H1 (cell line): ENCODE measurements around the gene WNT2. TPM values are rescaled to one million over a fixed set of nuclear protein-coding genes. Genes with fewer than 3 reads are reported as not detected.

Source experiments
- CTCF ChIA-PET: fragments of 300-600 bp; sonication (Branson Sonifier 250); formaldehyde crosslinking; loops from one replicate; lab custom pipeline; 2021; ENCODE audit not compliant: partially characterized antibody; lab: Charles Lee
- POLR2A ChIA-PET: fragments of 300-600 bp; sonication (Branson Sonifier 250); formaldehyde crosslinking; loops from one replicate; lab custom pipeline; 2021; ENCODE audit warnings: inconsistent platforms; ENCODE audit not compliant: partially characterized antibody; lab: Charles Lee
- DNase-seq, 2 experiments: peaks; one replicate each; pipeline versions ENCODE4 v3.0.0 to v3.0.0-alpha.2; 2010 to 2022; ENCODE audit warnings: low spot score in 2 of 2, low read depth in 1 of 2, mixed read lengths in 1 of 2
- FAIRE-seq: peaks from 2 replicates; lab custom pipeline; 2011; peaks lifted over from hg19 to GRCh38; lab: Jason Lieb, UNC
- H2AFZ ChIP-seq: 2 replicates; pipeline ENCODE4 v1.8.1; 2012; ENCODE audit warnings: low read length, inconsistent platforms
- H2AK5ac ChIP-seq: 2 replicates; pipeline ENCODE4 v1.6.1; 2013; ENCODE audit warnings: low read depth, low read length
- H2BK120ac ChIP-seq: replicated peaks from 2 replicates; pipeline ENCODE3; 2013; ENCODE audit warnings: low read depth, low read length, inconsistent platforms
- H2BK12ac ChIP-seq: 2 replicates; pipeline ENCODE4 v1.6.1; 2013; ENCODE audit warnings: low read depth, low read length
- H2BK15ac ChIP-seq: 2 replicates; pipeline ENCODE4 v1.6.1; 2013; ENCODE audit warnings: low read length
- H2BK20ac ChIP-seq: 2 replicates; pipeline ENCODE4 v1.6.1; 2013; ENCODE audit warnings: low read length
- H2BK5ac ChIP-seq: 2 replicates; pipeline ENCODE4 v1.6.1; 2013; ENCODE audit warnings: low read depth, low read length
- H3K14ac ChIP-seq: 2 replicates; pipeline ENCODE4 v1.6.1; 2013; ENCODE audit warnings: inconsistent platforms; ENCODE audit not compliant: insufficient read length
- H3K18ac ChIP-seq: 2 replicates; pipeline ENCODE4 v1.6.1; 2013; ENCODE audit warnings: low read length; ENCODE audit errors: extremely low read depth
- H3K23ac ChIP-seq: 2 replicates; pipeline ENCODE4 v1.6.1; 2013; ENCODE audit warnings: inconsistent platforms; ENCODE audit not compliant: insufficient read length
- H3K23me2 ChIP-seq: 2 replicates; pipeline ENCODE4 v1.6.1; 2013; ENCODE audit warnings: low read depth, low read length
- H3K27ac ChIP-seq: 2 replicates; pipeline ENCODE4 v1.6.1; 2011; ENCODE audit warnings: low read depth, low read length, inconsistent platforms
- H3K27me3 ChIP-seq, 4 experiments: replicated peaks in 1 of 4; 1 replicate in 1 of 4; 2 replicates in 3 of 4; pipeline versions ENCODE4 v1.6.1 to v1.8.1; 2011 to 2013; ENCODE audit warnings: low read length in 3 of 4, mild to moderate bottlenecking in 3 of 4, inconsistent platforms in 2 of 4, mixed read lengths in 2 of 4, moderate library complexity in 1 of 4; ENCODE audit not compliant: control insufficient read depth in 3 of 4, insufficient read depth in 3 of 4; ENCODE audit errors: extremely low read depth in 1 of 4
- H3K36me3 ChIP-seq, 4 experiments: 2 replicates each; pipeline versions ENCODE4 v1.6.1 to v1.8.1; 2011 to 2013; ENCODE audit warnings: mild to moderate bottlenecking in 4 of 4, low read length in 3 of 4, moderate library complexity in 2 of 4, control low read depth in 1 of 4, inconsistent platforms in 1 of 4; ENCODE audit not compliant: insufficient read depth in 4 of 4, control insufficient read depth in 2 of 4
- H3K4ac ChIP-seq: replicated peaks from 2 replicates; pipeline ENCODE3; 2013; ENCODE audit warnings: low read length, low read depth, mixed read lengths, inconsistent platforms; ENCODE audit not compliant: insufficient read length
- H3K4me1 ChIP-seq, 4 experiments: replicated peaks in 1 of 4; 1 replicate in 1 of 4; 2 replicates in 3 of 4; pipeline versions ENCODE4 v1.6.1 to v1.8.1; 2011 to 2013; ENCODE audit warnings: low read length in 3 of 4, inconsistent platforms in 2 of 4, mixed read lengths in 1 of 4; ENCODE audit not compliant: insufficient read depth in 4 of 4, control insufficient read depth in 3 of 4
- H3K4me2 ChIP-seq, 2 experiments: 2 replicates each; pipeline versions ENCODE4 v1.6.1 to v1.8.1; 2011 to 2013; ENCODE audit warnings: low read depth in 2 of 2, low read length in 2 of 2, control low read depth in 1 of 2, inconsistent platforms in 1 of 2, mild to moderate bottlenecking in 1 of 2; ENCODE audit not compliant: insufficient read depth in 1 of 2
- H3K4me3 ChIP-seq, 4 experiments: fragments of 200-600, 300-600 bp in 1 of 4; sonication (generic), shearing (Covaris generic), sonication (Bioruptor Twin) in 1 of 4; 2 replicates each; pipeline versions ENCODE4 v1.5.1 to v1.8.1; 2011 to 2016; ENCODE audit warnings: low read length in 4 of 4, low read depth in 3 of 4, control low read depth in 2 of 4, inconsistent platforms in 2 of 4, mild to moderate bottlenecking in 2 of 4, mixed read lengths in 1 of 4, moderate library complexity in 1 of 4; ENCODE audit not compliant: insufficient read depth in 2 of 4; ENCODE audit errors: extremely low read depth in 1 of 4
- H3K56ac ChIP-seq: replicated peaks from 2 replicates; pipeline ENCODE3; 2013; ENCODE audit warnings: low read depth, mild to moderate bottlenecking, mixed read lengths, low read length, inconsistent platforms; ENCODE audit not compliant: insufficient read length
- H3K79me1 ChIP-seq: 2 replicates; pipeline ENCODE4 v1.6.1; 2013; ENCODE audit warnings: low read depth, low read length, control low read depth
- H3K79me2 ChIP-seq, 2 experiments: 2 replicates each; pipeline versions ENCODE4 v1.6.1 to v1.8.1; 2012 to 2013; ENCODE audit warnings: low read length in 2 of 2, mild to moderate bottlenecking in 2 of 2, inconsistent platforms in 1 of 2; ENCODE audit not compliant: insufficient read depth in 2 of 2, control insufficient read depth in 1 of 2
- H3K9ac ChIP-seq, 4 experiments: replicated peaks in 1 of 4; 1 replicate in 1 of 4; 2 replicates in 3 of 4; pipeline versions ENCODE4 v1.6.1 to v1.8.1; 2011 to 2013; ENCODE audit warnings: low read depth in 3 of 4, low read length in 3 of 4, control low read depth in 2 of 4, mild to moderate bottlenecking in 2 of 4, moderate library complexity in 2 of 4, inconsistent platforms in 1 of 4; ENCODE audit errors: extremely low read depth in 1 of 4
- H3K9me3 ChIP-seq, 2 experiments: 2 replicates each; pipeline versions ENCODE4 v1.6.1 to v1.8.1; 2012 to 2013; ENCODE audit warnings: mild to moderate bottlenecking in 2 of 2, moderate library complexity in 2 of 2, control low read depth in 1 of 2, inconsistent platforms in 1 of 2, low read depth in 1 of 2, low read length in 1 of 2, mixed read lengths in 1 of 2; ENCODE audit not compliant: insufficient read depth in 2 of 2
- H4K20me1 ChIP-seq, 2 experiments: replicated peaks in 1 of 2; 2 replicates each; pipeline versions ENCODE3 to v1.8.1; 2011 to 2013; ENCODE audit warnings: inconsistent platforms in 2 of 2, low read length in 2 of 2, mild to moderate bottlenecking in 1 of 2; ENCODE audit not compliant: insufficient read depth in 2 of 2, control insufficient read depth in 1 of 2
- H4K5ac ChIP-seq: 2 replicates; pipeline ENCODE4 v1.6.1; 2013; ENCODE audit warnings: low read length, low read depth, mixed read lengths, inconsistent platforms; ENCODE audit not compliant: insufficient read length
- H4K8ac ChIP-seq: 2 replicates; pipeline ENCODE4 v1.8.0; 2013; ENCODE audit warnings: mild to moderate bottlenecking, moderate library complexity, low read length, inconsistent platforms; ENCODE audit not compliant: insufficient read depth; ENCODE audit errors: extremely low read depth
- H4K91ac ChIP-seq: replicated peaks from 2 replicates; pipeline ENCODE3; 2013; ENCODE audit warnings: low read length, mixed read lengths, inconsistent platforms; ENCODE audit not compliant: insufficient read length
- CBX8 ChIP-seq: fragments of 300-800, 300-1000 bp; sonication (generic); IDR thresholded peaks from 2 replicates; pipeline ENCODE4 v1.7.1; 2016; ENCODE audit warnings: low read depth, low read length, borderline replicate concordance
- CEBPB ChIP-seq: IDR thresholded peaks from 2 replicates; pipeline ENCODE4 v1.6.1; 2012; ENCODE audit warnings: low read depth, low read length
- E2F6 ChIP-seq: IDR thresholded peaks from 2 replicates; pipeline ENCODE4 v1.6.1; 2012; ENCODE audit warnings: inconsistent platforms
- EP300 ChIP-seq, 2 experiments: IDR thresholded peaks; 1 replicate in 1 of 2; 2 replicates in 1 of 2; pipeline ENCODE4 v1.6.1; 2011 to 2012; ENCODE audit warnings: low read depth in 2 of 2, low read length in 2 of 2, mild to moderate bottlenecking in 2 of 2, borderline replicate concordance in 1 of 2, inconsistent platforms in 1 of 2, moderate library complexity in 1 of 2
- KDM5A ChIP-seq: fragments of 200-600 bp; IDR thresholded peaks from 2 replicates; pipeline ENCODE4 v1.7.1; 2012; ENCODE audit warnings: mild to moderate bottlenecking, low read length, inconsistent platforms, mixed read lengths
- RXRA ChIP-seq: IDR thresholded peaks from 2 replicates; pipeline ENCODE4 v1.6.1; 2011; ENCODE audit warnings: low read depth, mild to moderate bottlenecking, low read length, moderate library complexity; ENCODE audit not compliant: insufficient read depth
- SP1 ChIP-seq: IDR thresholded peaks from 2 replicates; pipeline ENCODE4 v1.6.1; 2011; ENCODE audit warnings: low read depth, low read length
- SP4 ChIP-seq: IDR thresholded peaks from 2 replicates; pipeline ENCODE4 v1.6.1; 2012; ENCODE audit warnings: low read length, inconsistent platforms
- USF2 ChIP-seq: IDR thresholded peaks from 2 replicates; pipeline ENCODE4 v1.6.1; 2011; ENCODE audit warnings: low read length, improper control_type of control experiment
- polyA plus RNA-seq, 7 experiments: library from polyadenylated mRNA; depleted of rRNA in 3 of 7; stranded (reverse) in 5 of 7; unstranded in 2 of 7; fragments of >200 nt in 5 of 7; fragments of 200-250 nt in 2 of 7; gene quantifications; 1 replicate in 5 of 7; 2 replicates in 1 of 7; 4 replicates in 1 of 7; pipeline versions ENCODE4 v1.2.1 to v1.2.3, GENCODE V29; 2011 to 2013; ENCODE audit warnings: missing spikeins in 2 of 7, mixed read lengths in 2 of 7
- total RNA-seq: library from RNA; stranded (reverse); fragmentation: NEBNext Ultra II Directional; extraction: Animal tissue kit (Norgen Biotek cat#: 25700); gene quantifications from 2 replicates; pipeline ENCODE4 v1.2.1, GENCODE V29; 2021
- TF ChIP-seq, protein P1 (sequence below): IDR thresholded peaks from 2 replicates; pipeline ENCODE4 v1.6.1; 2012; ENCODE audit warnings: low read length, inconsistent platforms

WNT2 gene
- total and polyA plus RNA-seq, 2 of the 8 experiments (the other 6 are each of a cell fraction or from before 2014, with no cell fraction given): not detected

- DNase-seq: no peak
- H3K23ac ChIP-seq: no peak overlapping the region
- H3K79me2 ChIP-seq: no peaks in the 10 kb centered on the region
- H3K23me2 ChIP-seq: no peaks in the 10 kb centered on the region; the same call in 1 of the 2 replicates
- H3K4ac ChIP-seq: no peak overlapping the region
- no peak overlapping the region for H3K18ac ChIP-seq
- no peak overlapping the region for H4K8ac ChIP-seq
- no peak overlapping the region for H3K56ac ChIP-seq
- no peak overlapping the region for H4K5ac ChIP-seq
- H2BK12ac ChIP-seq: no peak overlapping the region
- no peak overlapping the region for H2BK15ac ChIP-seq
- H3K79me1 ChIP-seq: no peaks in the 10 kb centered on the region
- H2BK120ac ChIP-seq: no peak overlapping the region
- no peak overlapping the region for H2BK5ac ChIP-seq
- H3K14ac ChIP-seq: no peak overlapping the region
- ChIA-PET POLR2A (no interaction called here), CTCF (interaction anchor here (0.8 to 1.2 kb wide), 2 partner anchors 22 to 789 kb away, joined by 3 read pairs; no protein-coding TSS in a partner anchor)
- H3K4me2 ChIP-seq: no peak overlapping the region
- no peaks in the 10 kb centered on the region for H4K20me1 ChIP-seq
- H2AK5ac ChIP-seq: no peak overlapping the region
- H3K4me3 ChIP-seq: no peak overlapping the region
- no peaks in the 10 kb centered on the region for H3K36me3 ChIP-seq
- FAIRE-seq: no peak
- H4K91ac ChIP-seq: no peak overlapping the region
- no peaks in the 10 kb centered on the region for H3K4me1 ChIP-seq
- no peaks in the 10 kb centered on the region for H3K27me3 ChIP-seq
- H3K9ac ChIP-seq: no peak overlapping the region
- no peak overlapping the region for H2AFZ ChIP-seq
- no peak overlapping the region for H3K27ac ChIP-seq
- H3K9me3 ChIP-seq: no peaks in the 10 kb centered on the region
- no peak overlapping the region for H2BK20ac ChIP-seq
- no peak for TF ChIP-seq E2F6
- no peak for TF ChIP-seq KDM5A
- TF ChIP-seq EP300 (IDR thresholded peaks at IDR 0.05; ENCODE audit: borderline replicate concordance in 1 of 2, low read depth in 2 of 2, low read length in 2 of 2): no peak
- TF ChIP-seq SP1: no peak
- TF ChIP-seq SP4: no peak
- no peak for TF ChIP-seq USF2
- TF ChIP-seq CEBPB: no peak
- TF ChIP-seq, protein P1, sequence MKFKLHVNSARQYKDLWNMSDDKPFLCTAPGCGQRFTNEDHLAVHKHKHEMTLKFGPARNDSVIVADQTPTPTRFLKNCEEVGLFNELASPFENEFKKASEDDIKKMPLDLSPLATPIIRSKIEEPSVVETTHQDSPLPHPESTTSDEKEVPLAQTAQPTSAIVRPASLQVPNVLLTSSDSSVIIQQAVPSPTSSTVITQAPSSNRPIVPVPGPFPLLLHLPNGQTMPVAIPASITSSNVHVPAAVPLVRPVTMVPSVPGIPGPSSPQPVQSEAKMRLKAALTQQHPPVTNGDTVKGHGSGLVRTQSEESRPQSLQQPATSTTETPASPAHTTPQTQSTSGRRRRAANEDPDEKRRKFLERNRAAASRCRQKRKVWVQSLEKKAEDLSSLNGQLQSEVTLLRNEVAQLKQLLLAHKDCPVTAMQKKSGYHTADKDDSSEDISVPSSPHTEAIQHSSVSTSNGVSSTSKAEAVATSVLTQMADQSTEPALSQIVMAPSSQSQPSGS: no peak
- TF ChIP-seq RXRA: no peak
- TF ChIP-seq CBX8: no peak
Measured at GRCh38 chr7:117364339-117365080, 41.7 kb upstream of the WNT2 start.
